HepG2 (cell line): ENCODE measurements around the gene KIF24. TPM values are rescaled to one million over a fixed set of nuclear protein-coding genes. Genes with fewer than 3 reads are reported as not detected.
A peak's percentile ranks its signal among the peaks of the same experiment; 100 is the strongest.

Experiments used
- ATAC-seq: fragments of 200-7000 bp; cut with Tn5 transposase; 3 replicates; pipeline ENCODE4 v1.9.1; 2020; ENCODE audit warnings: mild to moderate bottlenecking, moderate library complexity
- BruUV-seq: library from RNA; stranded (reverse); fragments of 400-500 nt; replicated peaks from 2 replicates; lab custom pipeline; 2021; lab: Mats Ljungman, UMichigan
- CTCF ChIA-PET: fragments of 300-600 bp; formaldehyde crosslinking; extraction: SDS; loops from one replicate; lab custom pipeline; 2021; ENCODE audit warnings: low total read pairs, inconsistent platforms, low intra/inter-chr PET ratio; lab: Yijun Ruan, JAX
- POLR2A ChIA-PET: fragments of 350-600 bp; sonication (Branson Sonifier 250); formaldehyde crosslinking; loops from one replicate; lab custom pipeline; 2020; ENCODE audit warnings: antibody characterized with exemption, inconsistent platforms; lab: Yijun Ruan, JAX
- DNase-seq: peaks from one replicate; pipeline ENCODE4 v3.0.0-alpha.2; 2015; ENCODE audit warnings: low spot score
- FAIRE-seq: peaks from 3 replicates; lab custom pipeline; 2011; peaks lifted over from hg19 to GRCh38; lab: Jason Lieb, UNC
- H2AFZ ChIP-seq: one replicate; pipeline ENCODE4 v1.6.1; 2011; ENCODE audit warnings: low read length, inconsistent platforms
- H3K27ac ChIP-seq: fragments of 300-600 bp; 3 replicates; pipeline ENCODE4 v1.8.0; 2011; ENCODE audit warnings: mixed run types, mild to moderate bottlenecking, mixed read lengths, low read length, inconsistent platforms; ENCODE audit not compliant: insufficient read depth; ENCODE audit errors: extremely low read length
- H3K27me3 ChIP-seq, 2 experiments: fragments of 200-600 bp in 1 of 2; 2 replicates in 1 of 2; 3 replicates in 1 of 2; pipeline versions ENCODE4 v1.6.0 to v1.8.0; 2011; ENCODE audit warnings: low read length in 2 of 2, mild to moderate bottlenecking in 2 of 2, moderate library complexity in 2 of 2, inconsistent platforms in 1 of 2; ENCODE audit not compliant: insufficient read depth in 2 of 2, control insufficient read depth in 1 of 2
- H3K36me3 ChIP-seq, 2 experiments: fragments of 200-600 bp in 1 of 2; replicated peaks in 1 of 2; 2 replicates in 1 of 2; 3 replicates in 1 of 2; pipeline versions ENCODE4 v1.5.1 to v1.8.0; 2011; ENCODE audit warnings: low read length in 2 of 2, inconsistent platforms in 1 of 2; ENCODE audit not compliant: insufficient read depth in 2 of 2, control insufficient read depth in 1 of 2
- H3K4me1 ChIP-seq: 2 replicates; pipeline ENCODE4 v1.5.1; 2012; ENCODE audit warnings: low read length, inconsistent platforms; ENCODE audit not compliant: insufficient read depth
- H3K4me2 ChIP-seq: 2 replicates; pipeline ENCODE4 v1.6.0; 2011; ENCODE audit warnings: low read depth, low read length, inconsistent platforms
- H3K4me3 ChIP-seq, 3 experiments: fragments of 200-600 bp in 1 of 3; sonication (generic), shearing (Covaris generic) in 1 of 3; replicated peaks in 1 of 3; 2 replicates each; pipeline ENCODE4 v1.5.1; 2011 to 2016; ENCODE audit warnings: low read length in 3 of 3, inconsistent platforms in 2 of 3, low read depth in 2 of 3, mild to moderate bottlenecking in 2 of 3, control low read depth in 1 of 3, mixed read lengths in 1 of 3; ENCODE audit not compliant: insufficient read depth in 1 of 3
- H3K79me2 ChIP-seq: one replicate; pipeline ENCODE4 v1.6.1; 2011; ENCODE audit warnings: low read length, inconsistent platforms; ENCODE audit not compliant: insufficient read depth
- H3K9ac ChIP-seq: 2 replicates; pipeline ENCODE4 v1.6.0; 2011; ENCODE audit warnings: mild to moderate bottlenecking, low read depth, low read length, inconsistent platforms; ENCODE audit not compliant: insufficient read depth
- H3K9me3 ChIP-seq: 2 replicates; pipeline ENCODE4 v1.5.1; 2012; ENCODE audit warnings: mild to moderate bottlenecking, low read length
- H4K20me1 ChIP-seq: 2 replicates; pipeline ENCODE4 v1.6.0; 2011; ENCODE audit warnings: inconsistent platforms, mild to moderate bottlenecking, low read length, moderate library complexity; ENCODE audit not compliant: insufficient read depth
- FOXA3 ChIP-seq: IDR thresholded peaks from 2 replicates; pipeline ENCODE4 v1.6.1; 2016; ENCODE audit warnings: missing genetic modification reagents, missing compliant biosample characterization
- GPBP1L1 ChIP-seq: sonication (generic); formaldehyde crosslinking; IDR thresholded peaks from 2 replicates; pipeline ENCODE4 v1.5.0; 2020; ENCODE audit warnings: mild to moderate bottlenecking, missing genetic modification reagents
- IRF2 ChIP-seq: IDR thresholded peaks from 2 replicates; pipeline ENCODE4 v1.6.1; 2018; ENCODE audit warnings: missing genetic modification reagents, missing compliant biosample characterization
- RBAK ChIP-seq: sonication (generic); formaldehyde crosslinking; IDR thresholded peaks from 2 replicates; pipeline ENCODE4 v1.5.1; 2020; ENCODE audit warnings: mild to moderate bottlenecking, missing genetic modification reagents
- RNF219 ChIP-seq: sonication (generic); formaldehyde crosslinking; IDR thresholded peaks from 2 replicates; pipeline ENCODE4 v1.5.0; 2020; ENCODE audit warnings: mild to moderate bottlenecking, missing genetic modification reagents
- SMAD3 ChIP-seq: sonication (generic); formaldehyde crosslinking; IDR thresholded peaks from 2 replicates; pipeline ENCODE4 v1.4.0; 2020; ENCODE audit warnings: missing genetic modification reagents
- SOX6 ChIP-seq, 2 experiments: fragments of 450-650 bp in 1 of 2; sonication (generic) in 1 of 2; formaldehyde crosslinking in 1 of 2; IDR thresholded peaks; 2 replicates each; pipeline versions ENCODE4 v1.4.0 to v1.6.1; 2017 to 2020; ENCODE audit warnings: antibody characterized with exemption in 1 of 2, mild to moderate bottlenecking in 1 of 2, missing genetic modification reagents in 1 of 2
- SP4 ChIP-seq: sonication (generic); formaldehyde crosslinking; IDR thresholded peaks from 2 replicates; pipeline ENCODE4 v1.8.1; 2023; ENCODE audit warnings: mild to moderate bottlenecking, missing genetic modification reagents
- SRY ChIP-seq: sonication (generic); formaldehyde crosslinking; IDR thresholded peaks from 2 replicates; pipeline ENCODE4 v1.8.0; 2022; ENCODE audit warnings: mild to moderate bottlenecking, missing genetic modification reagents
- SSRP1 ChIP-seq: IDR thresholded peaks from 2 replicates; pipeline ENCODE4 v1.6.1; 2016; ENCODE audit warnings: control low read depth
- STAG1 ChIP-seq: sonication (generic); formaldehyde crosslinking; IDR thresholded peaks from 2 replicates; pipeline ENCODE4 v1.4.0; 2020; ENCODE audit warnings: missing genetic modification reagents
- TCF7 ChIP-seq: sonication (generic); IDR thresholded peaks from 2 replicates; pipeline ENCODE4 v1.6.1; 2016; ENCODE audit warnings: antibody characterized with exemption, low read depth
- ZBTB34 ChIP-seq: sonication (generic); formaldehyde crosslinking; IDR thresholded peaks from 2 replicates; pipeline ENCODE4 v1.8.0; 2022; ENCODE audit warnings: mild to moderate bottlenecking, missing genetic modification reagents
- ZMAT5 ChIP-seq: sonication (generic); formaldehyde crosslinking; IDR thresholded peaks from 2 replicates; pipeline ENCODE4 v1.5.0; 2020; ENCODE audit warnings: mild to moderate bottlenecking, low read depth, missing genetic modification reagents, borderline replicate concordance
- ZNF432 ChIP-seq: sonication (generic); formaldehyde crosslinking; IDR thresholded peaks from 2 replicates; pipeline ENCODE4 v1.5.0; 2020; ENCODE audit warnings: missing genetic modification reagents, mild to moderate bottlenecking, borderline replicate concordance
- ZNF451 ChIP-seq: sonication (generic); formaldehyde crosslinking; IDR thresholded peaks from 2 replicates; pipeline ENCODE4 v1.5.0; 2020; ENCODE audit warnings: mild to moderate bottlenecking, missing genetic modification reagents
- ZSCAN20 ChIP-seq: sonication (generic); formaldehyde crosslinking; IDR thresholded peaks from 2 replicates; pipeline ENCODE4 v1.4.0; 2020; ENCODE audit warnings: missing genetic modification reagents, mild to moderate bottlenecking, borderline replicate concordance
- WGBS: methylation state at CpG from one replicate; pipeline ENCODE4 v1.1.6; 2017; ENCODE audit warnings: low lambda C conversion rate; 5-methylcytosine and 5-hydroxymethylcytosine counted together
- in situ Hi-C: cut with HindIII; loops from 2 replicates; pipeline ENCODE4 v1.10.0; 2017; ENCODE audit warnings: low pct_unique_long_range_greater_than_20kb; ENCODE audit not compliant: extremely low pct_ligation_motif_present
- intact Hi-C: fragments of 100-400 bp; cut with micrococcal nuclease; formaldehyde crosslinking; loops from one replicate; pipeline ENCODE4 v1.10.0; 2022; ENCODE audit not compliant: unreplicated experiment
- polyA plus RNA-seq, 8 experiments: library from polyadenylated mRNA; depleted of rRNA in 3 of 8; stranded (reverse) in 7 of 8; unstranded in 1 of 8; fragments of >200 nt; fragmentation: Illumina TruSeq in 4 of 8; extraction: Trizol in 4 of 8; gene quantifications; 2 replicates each; pipeline versions ENCODE4 v1.2.1 to v1.2.3, GENCODE V29; 2011 to 2016; ENCODE audit warnings: low read depth in 4 of 8, missing spikeins in 1 of 8, mixed read lengths in 1 of 8; ENCODE audit not compliant: insufficient read depth in 1 of 8
- total RNA-seq, 5 experiments: library from RNA; depleted of rRNA; stranded (reverse); fragments of >200 nt; fragmentation: Illumina TruSeq; extraction: Trizol; gene quantifications; 2 replicates each; pipeline ENCODE4 v1.2.3, GENCODE V29; 2016; ENCODE audit warnings: low read depth in 1 of 5

Gene KIF24
- total and polyA plus RNA-seq, 2 of the 13 experiments (the other 11 are each of a cell fraction or from before 2014, with no cell fraction given), result 1.1 to 3.0 TPM

- H3K4me2 ChIP-seq, result peak overlapping the region; percentile 71
- DNase-seq (peak; percentile 89), ATAC-seq (peak; percentile 63), FAIRE-seq (no peak)
- H3K27ac ChIP-seq, result peak overlapping the region; percentile 68
- H3K27me3 ChIP-seq, result no peaks in the 10 kb centered on the region; a peak in 1 of 5 replicates
- peaks cover 8 to 10% of the 10 kb centered on the region in 2 experiments; a peak in 4 of 5 replicates for H3K36me3 ChIP-seq
- H2AFZ ChIP-seq, result no peak overlapping the region
- CTCF ChIA-PET, result interaction anchor here (7.1 kb wide), 1 partner anchor 44 kb away, joined by 143 read pairs; the partner anchor contains the start of gene MYORG
- intact Hi-C loops (loop anchor here (1.0 to 10.0 kb wide), 3 partner anchors 18 to 268 kb away; no protein-coding TSS in a partner anchor), in situ Hi-C loops (loop anchor here (5.0 kb wide), 1 partner anchor 43 kb away; the partner anchor contains the start of gene MYORG)
- peaks cover 2% of the 10 kb centered on the region for H3K79me2 ChIP-seq
- H3K9me3 ChIP-seq, result no peaks in the 10 kb centered on the region
- no TSS peak for BruUV-seq
- H3K4me1 ChIP-seq, result peaks cover 52% of the 10 kb centered on the region
- H3K4me3 ChIP-seq, result peak overlapping the region in 1 of 3 experiments; percentile 49; a peak in 1 of 6 replicates
- POLR2A ChIA-PET, result interaction anchor here (1.0 to 7.6 kb wide), 7 partner anchors 9 to 168 kb away, joined by 3 to 162 read pairs (median 10); partner anchors contain the start of gene MYORG
- H4K20me1 ChIP-seq, result no peaks in the 10 kb centered on the region
- H3K9ac ChIP-seq, result peak overlapping the region; percentile 59
- 33% methylated on average over 1 of the region's 1 CpG for WGBS
- TF ChIP-seq ZSCAN20 (CRISPR knock-in tag) (no peak), FOXA3 (no peak), TCF7 (no peak), IRF2 (no peak), SOX6 (IDR thresholded peaks at IDR 0.05) (no peak), SOX6 (CRISPR knock-in tag; IDR thresholded peaks at IDR 0.05) (peak; percentile 80), ZBTB34 (CRISPR knock-in tag) (no peak), ZNF451 (no peak), SP4 (no peak), RNF219 (CRISPR knock-in tag) (no peak), GPBP1L1 (CRISPR knock-in tag) (no peak), ZMAT5 (CRISPR knock-in tag) (no peak), ZNF432 (CRISPR knock-in tag) (no peak), STAG1 (CRISPR knock-in tag) (no peak), SMAD3 (CRISPR knock-in tag) (no peak), SSRP1 (peak; percentile 61; the same call in 1 of the 2 replicates), RBAK (no peak), SRY (CRISPR knock-in tag) (no peak)
These were observed 5.3 kb upstream of the KIF24 start for GRCh38 chr9:34334337-34334824.
